ENCODE data around the gene RALGPS2. TPM values are rescaled to one million over a fixed set of nuclear protein-coding genes. Genes with fewer than 3 reads are reported as not detected.

The RALGPS2 gene
- total RNA-seq, 2 experiments from 2014 or later = 2.8 to 4.0 TPM

GRCh38 chr1:178935610-178936009 lies 210.6 kb downstream of the RALGPS2 start:
- no peaks in the 10 kb centered on the region for H3K9me3 Mint-ChIP-seq
- CTCF ChIA-PET = interaction anchor here (0.6 kb wide), 1 partner anchor 1506 kb away, joined by 4 read pairs; no protein-coding TSS in a partner anchor
- no peak overlapping the region for H3K4me3 Mint-ChIP-seq
- H3K27me3 Mint-ChIP-seq (ENCODE audit: low read depth) = peaks cover 2% of the 10 kb centered on the region
- H3K27ac Mint-ChIP-seq = no peak overlapping the region
- intact Hi-C loops (cut with micrococcal nuclease) = no loop called here
- no peaks in the 10 kb centered on the region for H3K36me3 Mint-ChIP-seq (ENCODE audit: low read depth)
- no peaks in the 10 kb centered on the region for H3K4me1 Mint-ChIP-seq (ENCODE audit: low read depth)
- DNase-seq = no peak

- H3K4me3 Mint-ChIP-seq = no peak overlapping the region
- DNase-seq = no peak
- CTCF ChIA-PET = interaction anchor here (1.3 kb wide), 1 partner anchor 11 kb away, joined by 3 read pairs; no protein-coding TSS in a partner anchor
- intact Hi-C loops (cut with micrococcal nuclease) = no loop called here
- H3K4me1 Mint-ChIP-seq (ENCODE audit: low read depth) = no peaks in the 10 kb centered on the region
- H3K27me3 Mint-ChIP-seq (ENCODE audit: low read depth) = peaks cover 6% of the 10 kb centered on the region
- no peaks in the 10 kb centered on the region for H3K9me3 Mint-ChIP-seq
- no peaks in the 10 kb centered on the region for H3K36me3 Mint-ChIP-seq (ENCODE audit: low read depth)
- H3K27ac Mint-ChIP-seq = no peak overlapping the region
Observed at GRCh38 chr1:178937695-178938094, 212.7 kb downstream of the RALGPS2 start.

- Mint-ChIP-seq H3K9me3 (no peaks in the 10 kb centered on the region), H3K27ac (no peak overlapping the region), H3K4me1 (ENCODE audit: low read depth) (no peaks in the 10 kb centered on the region), H3K4me3 (no peak overlapping the region), H3K36me3 (ENCODE audit: low read depth) (no peaks in the 10 kb centered on the region), H3K27me3 (ENCODE audit: low read depth) (peaks cover 6% of the 10 kb centered on the region)
- CTCF ChIA-PET = interaction anchor here (1.3 kb wide), 1 partner anchor 12 kb away, joined by 3 read pairs; no protein-coding TSS in a partner anchor
- intact Hi-C loops (cut with micrococcal nuclease) = no loop called here
- no peak for DNase-seq
Observed at GRCh38 chr1:178938101-178938958, 213.3 kb downstream of the RALGPS2 start.

GRCh38 chr1:178938959-178939317 lies 213.9 kb downstream of the RALGPS2 start:
- Mint-ChIP-seq H3K27me3 (ENCODE audit: low read depth) (peaks cover 6% of the 10 kb centered on the region), H3K36me3 (ENCODE audit: low read depth) (no peaks in the 10 kb centered on the region), H3K27ac (no peak overlapping the region), H3K4me3 (no peak overlapping the region), H3K4me1 (ENCODE audit: low read depth) (no peaks in the 10 kb centered on the region), H3K9me3 (no peaks in the 10 kb centered on the region)
- DNase-seq = no peak
- CTCF ChIA-PET = no interaction called here
- intact Hi-C loops (cut with micrococcal nuclease) = no loop called here

- intact Hi-C loops (cut with micrococcal nuclease) = no loop called here
- Mint-ChIP-seq H3K4me1 (ENCODE audit: low read depth) (no peaks in the 10 kb centered on the region), H3K27me3 (ENCODE audit: low read depth) (peaks cover 6% of the 10 kb centered on the region), H3K36me3 (ENCODE audit: low read depth) (no peaks in the 10 kb centered on the region), H3K4me3 (no peak overlapping the region), H3K9me3 (no peaks in the 10 kb centered on the region), H3K27ac (no peak overlapping the region)
- CTCF ChIA-PET = no interaction called here
- DNase-seq = no peak
Observed at GRCh38 chr1:178939338-178940067, 214.5 kb downstream of the RALGPS2 start.

GRCh38 chr1:178940068-178940765 lies 215.2 kb downstream of the RALGPS2 start:
- DNase-seq = no peak
- CTCF ChIA-PET = no interaction called here
- H3K4me1 Mint-ChIP-seq (ENCODE audit: low read depth) = no peaks in the 10 kb centered on the region
- peaks cover 13% of the 10 kb centered on the region for H3K27me3 Mint-ChIP-seq (ENCODE audit: low read depth)
- no peak overlapping the region for H3K4me3 Mint-ChIP-seq
- intact Hi-C loops (cut with micrococcal nuclease) = no loop called here
- no peaks in the 10 kb centered on the region for H3K9me3 Mint-ChIP-seq
- H3K27ac Mint-ChIP-seq = no peak overlapping the region
- H3K36me3 Mint-ChIP-seq (ENCODE audit: low read depth) = no peaks in the 10 kb centered on the region

- no peaks in the 10 kb centered on the region for H3K4me1 Mint-ChIP-seq (ENCODE audit: low read depth)
- H3K27me3 Mint-ChIP-seq (ENCODE audit: low read depth) = peaks cover 14% of the 10 kb centered on the region
- intact Hi-C loops (cut with micrococcal nuclease) = no loop called here
- H3K9me3 Mint-ChIP-seq = no peaks in the 10 kb centered on the region
- CTCF ChIA-PET = no interaction called here
- DNase-seq = no peak
- no peaks in the 10 kb centered on the region for H3K36me3 Mint-ChIP-seq (ENCODE audit: low read depth)
- H3K4me3 Mint-ChIP-seq = no peak overlapping the region
- H3K27ac Mint-ChIP-seq = no peak overlapping the region
Observed at GRCh38 chr1:178941261-178941689, 216.2 kb downstream of the RALGPS2 start.

- CTCF ChIA-PET = interaction anchor here (1.7 kb wide), 1 partner anchor 167 kb away, joined by 3 read pairs; no protein-coding TSS in a partner anchor
- H3K27me3 Mint-ChIP-seq (ENCODE audit: low read depth) = peaks cover 14% of the 10 kb centered on the region
- no peaks in the 10 kb centered on the region for H3K9me3 Mint-ChIP-seq
- no peaks in the 10 kb centered on the region for H3K36me3 Mint-ChIP-seq (ENCODE audit: low read depth)
- no peak overlapping the region for H3K27ac Mint-ChIP-seq
- no peaks in the 10 kb centered on the region for H3K4me1 Mint-ChIP-seq (ENCODE audit: low read depth)
- no peak for DNase-seq
- no peak overlapping the region for H3K4me3 Mint-ChIP-seq
- intact Hi-C loops (cut with micrococcal nuclease) = no loop called here
Observed at GRCh38 chr1:178941849-178942248, 216.8 kb downstream of the RALGPS2 start.

GRCh38 chr1:178942285-178943198 lies 217.5 kb downstream of the RALGPS2 start:
- no peak overlapping the region for H3K27ac Mint-ChIP-seq
- no peaks in the 10 kb centered on the region for H3K9me3 Mint-ChIP-seq
- peak; percentile 14 for DNase-seq
- CTCF ChIA-PET = interaction anchor here (1.7 kb wide), 1 partner anchor 168 kb away, joined by 3 read pairs; no protein-coding TSS in a partner anchor
- no peak overlapping the region for H3K4me3 Mint-ChIP-seq
- H3K27me3 Mint-ChIP-seq (ENCODE audit: low read depth) = peaks cover 14% of the 10 kb centered on the region
- intact Hi-C loops (cut with micrococcal nuclease) = no loop called here
- no peaks in the 10 kb centered on the region for H3K4me1 Mint-ChIP-seq (ENCODE audit: low read depth)
- no peaks in the 10 kb centered on the region for H3K36me3 Mint-ChIP-seq (ENCODE audit: low read depth)

- Mint-ChIP-seq H3K27me3 (ENCODE audit: low read depth) (peaks cover 17% of the 10 kb centered on the region), H3K9me3 (no peaks in the 10 kb centered on the region), H3K36me3 (ENCODE audit: low read depth) (no peaks in the 10 kb centered on the region), H3K4me1 (ENCODE audit: low read depth) (no peaks in the 10 kb centered on the region), H3K27ac (no peak overlapping the region), H3K4me3 (no peak overlapping the region)
- CTCF ChIA-PET = no interaction called here
- intact Hi-C loops (cut with micrococcal nuclease) = no loop called here
- no peak for DNase-seq
Observed at GRCh38 chr1:178944729-178945128, 219.7 kb downstream of the RALGPS2 start.

GRCh38 chr1:178945763-178946266 lies 220.8 kb downstream of the RALGPS2 start:
- H3K27me3 Mint-ChIP-seq (ENCODE audit: low read depth) = peaks cover 17% of the 10 kb centered on the region
- CTCF ChIA-PET = interaction anchor here (0.7 kb wide), 1 partner anchor 415 kb away, joined by 3 read pairs; no protein-coding TSS in a partner anchor
- H3K27ac Mint-ChIP-seq = no peak overlapping the region
- no peaks in the 10 kb centered on the region for H3K36me3 Mint-ChIP-seq (ENCODE audit: low read depth)
- intact Hi-C loops (cut with micrococcal nuclease) = no loop called here
- H3K9me3 Mint-ChIP-seq = no peaks in the 10 kb centered on the region
- H3K4me3 Mint-ChIP-seq = no peak overlapping the region
- DNase-seq = no peak
- no peaks in the 10 kb centered on the region for H3K4me1 Mint-ChIP-seq (ENCODE audit: low read depth)

All from activated naive CD4-positive, alpha-beta T cell treated with anti-CD3 and anti-CD28 coated beads for 36 hours (primary cell).